HG02571 (cell line): Measurements from ENCODE around the gene YWHAB.
"Not testable (repeated sequence)": the region's sequence is repeated elsewhere in the genome, so short reads cannot be mapped to it uniquely, and the experiment has no call there.

Source experiments
- ATAC-seq: cut with Tn5 transposase; IDR thresholded peaks from one replicate; pipeline ENCODE4 v1.9.1; 2021; ENCODE audit warnings: mild to moderate bottlenecking, moderate library complexity; ENCODE audit not compliant: unreplicated experiment

YWHAB gene

GRCh38 chr20:44885392-44886265 lies at the start of gene YWHAB:
Gene YWHAB (plus strand): TSS chr20:44885705. CDS start chr20:44901534, 15,829 bp downstream.
- peak; percentile 94 for ATAC-seq

DNA sequence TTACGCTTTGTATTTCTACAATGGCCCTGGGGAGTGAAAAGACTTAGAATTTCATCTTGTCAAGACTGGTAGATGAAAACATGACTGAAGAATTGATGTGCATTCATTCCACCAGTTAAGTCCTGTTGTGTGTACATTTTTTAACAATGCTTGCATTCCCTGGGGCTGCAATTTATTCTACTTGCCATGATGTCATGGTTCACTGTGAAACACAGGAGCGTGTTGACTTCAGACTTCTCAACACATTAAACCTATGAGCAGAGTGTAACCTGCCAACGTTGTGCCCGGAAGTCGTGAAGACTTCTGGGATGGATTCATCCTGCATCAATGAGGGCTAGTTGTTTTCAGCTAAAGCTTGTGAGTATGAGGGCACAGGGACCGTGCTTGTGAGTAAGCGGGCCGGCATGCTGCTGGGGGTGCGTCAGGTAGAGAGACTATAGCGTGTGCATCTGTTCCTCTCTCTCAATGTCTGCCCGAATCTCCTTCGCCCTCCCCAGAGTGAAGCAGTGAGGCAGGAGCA lies 48.8 kb upstream of the YWHAB start:
- ATAC-seq, result no peak

DNA sequence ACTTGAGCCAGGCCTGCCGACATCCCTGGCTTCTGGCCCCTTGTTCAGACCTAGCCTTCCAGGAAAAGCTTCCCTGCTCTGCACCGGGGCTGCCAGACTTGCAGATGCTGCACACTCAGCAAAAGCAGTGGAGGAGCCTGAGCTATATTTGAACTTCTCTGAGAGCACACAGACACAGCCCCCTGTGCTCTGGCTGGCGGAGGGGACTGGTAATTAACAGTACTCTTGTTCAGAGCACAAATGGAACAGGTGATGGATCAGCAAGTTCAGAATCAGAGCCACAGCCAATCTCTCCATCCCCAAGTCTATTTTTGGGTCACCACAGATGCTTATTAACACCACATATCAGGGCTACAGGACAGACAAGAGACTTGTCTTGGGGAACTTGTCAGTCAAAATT lies 47.6 kb upstream of the YWHAB start:
- no peak for ATAC-seq

DNA sequence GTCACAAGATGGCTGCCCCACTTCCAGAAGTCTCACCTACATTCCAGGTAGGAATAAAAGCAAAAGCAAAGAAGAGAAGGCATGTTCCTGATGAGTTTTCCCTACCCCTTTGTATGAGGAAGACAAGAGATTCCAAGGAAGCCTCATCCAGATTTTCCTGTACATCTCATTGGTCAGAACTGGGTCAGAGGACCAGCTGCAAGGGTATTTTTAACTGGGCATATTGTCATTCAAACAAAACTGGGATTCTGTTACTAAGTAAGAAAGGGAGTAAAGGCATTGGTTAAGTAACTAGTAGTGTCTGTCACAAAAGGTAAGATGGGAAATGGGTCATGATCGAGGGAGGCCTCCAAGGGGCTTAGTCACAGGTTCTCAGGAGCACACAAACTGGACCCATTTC lies 47.0 kb upstream of the YWHAB start:
- ATAC-seq, result no peak

DNA sequence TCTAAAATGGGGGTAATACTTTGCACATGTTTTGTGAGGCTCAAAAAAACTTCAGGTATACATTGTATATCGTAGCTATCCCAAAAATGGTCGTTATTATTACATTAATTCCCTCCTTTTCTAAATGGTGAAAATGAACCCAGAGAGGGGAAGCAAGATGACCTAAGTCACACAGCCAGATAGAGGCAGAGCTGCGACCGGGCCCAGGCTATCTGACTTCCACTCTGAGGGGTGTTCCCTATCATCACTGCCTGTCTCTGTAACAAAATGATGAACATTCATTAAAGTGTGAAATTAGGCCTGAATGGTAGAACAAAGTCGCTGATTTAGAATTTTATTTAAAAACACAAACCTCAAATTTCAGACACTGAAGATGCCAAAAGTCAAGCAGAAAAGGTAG lies 46.0 kb upstream of the YWHAB start:
- ATAC-seq, result no peak

GRCh38 chr20:44840826-44841225 lies 44.7 kb upstream of the YWHAB start:
- no peak for ATAC-seq

- no peak for ATAC-seq
Measured at GRCh38 chr20:44841955-44842354, 43.5 kb upstream of the YWHAB start.

GRCh38 chr20:44843876-44844275 lies 41.6 kb upstream of the YWHAB start:
- no peak for ATAC-seq

GRCh38 chr20:44848254-44849015 lies 37.1 kb upstream of the YWHAB start:
- ATAC-seq, result no peak

GRCh38 chr20:44849703-44850102 lies 35.8 kb upstream of the YWHAB start:
- no peak for ATAC-seq

DNA sequence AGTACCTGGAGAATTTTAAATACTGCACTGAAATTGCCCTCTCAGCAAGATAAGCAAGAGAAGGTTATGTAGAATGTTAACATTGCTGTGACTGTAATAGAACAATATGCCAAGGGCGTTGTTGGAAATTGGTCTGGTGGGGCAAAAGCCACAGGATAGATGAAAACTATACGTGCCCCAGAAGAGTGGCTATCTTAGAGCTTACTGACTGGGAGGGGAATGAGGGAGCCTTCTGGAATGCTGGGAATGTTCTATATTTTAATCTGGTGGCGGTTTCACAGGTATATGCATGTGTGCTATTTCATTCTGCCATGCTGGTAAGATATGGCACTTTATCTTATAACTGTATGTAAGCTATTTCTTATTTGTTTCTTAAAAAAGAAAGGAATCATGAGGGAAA lies 35.2 kb upstream of the YWHAB start:
- no peak for ATAC-seq

DNA sequence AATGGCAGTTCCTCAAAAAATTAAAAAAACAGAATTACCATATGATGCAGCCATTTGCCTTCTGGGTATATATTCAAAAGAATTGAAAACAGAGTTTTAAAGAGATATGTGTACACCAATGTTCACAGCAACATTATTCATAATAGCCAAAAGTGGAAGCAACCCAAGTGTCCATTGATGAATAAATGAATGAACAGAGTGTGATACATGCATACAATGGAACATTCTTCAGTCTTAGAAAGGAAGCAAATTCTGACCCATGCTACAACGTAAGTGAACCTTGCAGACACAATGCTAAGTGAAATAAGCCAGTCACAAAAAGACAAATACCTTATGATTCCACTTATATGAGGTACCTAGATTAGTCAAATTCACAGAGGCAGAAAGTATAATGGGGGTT lies 34.7 kb upstream of the YWHAB start:
- no peak for ATAC-seq

GRCh38 chr20:44851545-44851944 lies 34.0 kb upstream of the YWHAB start:
- no peak for ATAC-seq

DNA sequence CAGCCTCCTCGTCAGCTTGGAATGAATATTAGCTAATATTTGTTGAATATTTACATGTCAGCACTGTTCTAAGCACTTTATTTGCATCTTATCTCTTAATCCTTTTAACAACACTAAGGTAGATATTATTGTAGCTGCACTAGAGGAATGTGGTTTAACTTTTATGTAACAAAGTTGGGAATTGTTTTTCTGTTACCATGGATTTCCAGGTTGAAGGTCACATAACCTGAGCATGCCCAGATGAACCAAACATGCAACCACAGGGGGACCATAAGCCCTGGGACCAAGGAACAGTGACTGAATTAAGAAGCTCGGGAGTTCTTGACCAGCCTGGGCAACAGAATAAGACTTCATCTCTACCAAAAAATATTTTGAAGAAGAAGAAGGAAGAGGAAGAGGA lies 29.1 kb upstream of the YWHAB start:
- ATAC-seq, result no peak

DNA sequence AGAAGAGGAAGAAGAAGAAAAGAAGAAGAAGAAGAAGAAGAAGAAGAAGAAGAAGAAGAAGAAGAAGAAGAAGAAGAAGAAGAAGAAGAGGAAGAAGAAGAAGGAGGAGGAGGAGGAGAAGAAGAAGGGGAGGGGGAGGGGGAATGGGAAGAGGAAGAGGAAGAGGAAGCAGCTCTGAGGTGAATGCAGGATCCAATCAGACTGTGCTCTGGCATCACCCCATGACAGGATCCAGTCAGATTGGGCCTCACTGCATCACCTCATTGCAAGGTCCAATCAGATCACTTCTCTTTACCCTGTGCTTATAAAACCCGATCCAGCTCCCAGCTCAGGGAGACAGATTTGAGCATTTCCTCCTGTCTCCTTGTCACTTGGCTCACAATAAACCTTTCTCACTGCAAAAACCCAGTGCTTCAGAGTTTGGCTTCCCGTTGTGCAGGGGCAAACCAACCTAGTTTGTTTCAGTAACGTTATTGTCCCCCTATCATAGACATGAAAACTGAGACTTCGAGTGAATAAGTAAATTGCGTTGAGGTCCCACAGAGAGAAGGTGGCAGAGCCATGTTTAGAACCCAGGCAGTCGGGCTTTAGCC lies 28.6 kb upstream of the YWHAB start:
- ATAC-seq, result no peak

DNA sequence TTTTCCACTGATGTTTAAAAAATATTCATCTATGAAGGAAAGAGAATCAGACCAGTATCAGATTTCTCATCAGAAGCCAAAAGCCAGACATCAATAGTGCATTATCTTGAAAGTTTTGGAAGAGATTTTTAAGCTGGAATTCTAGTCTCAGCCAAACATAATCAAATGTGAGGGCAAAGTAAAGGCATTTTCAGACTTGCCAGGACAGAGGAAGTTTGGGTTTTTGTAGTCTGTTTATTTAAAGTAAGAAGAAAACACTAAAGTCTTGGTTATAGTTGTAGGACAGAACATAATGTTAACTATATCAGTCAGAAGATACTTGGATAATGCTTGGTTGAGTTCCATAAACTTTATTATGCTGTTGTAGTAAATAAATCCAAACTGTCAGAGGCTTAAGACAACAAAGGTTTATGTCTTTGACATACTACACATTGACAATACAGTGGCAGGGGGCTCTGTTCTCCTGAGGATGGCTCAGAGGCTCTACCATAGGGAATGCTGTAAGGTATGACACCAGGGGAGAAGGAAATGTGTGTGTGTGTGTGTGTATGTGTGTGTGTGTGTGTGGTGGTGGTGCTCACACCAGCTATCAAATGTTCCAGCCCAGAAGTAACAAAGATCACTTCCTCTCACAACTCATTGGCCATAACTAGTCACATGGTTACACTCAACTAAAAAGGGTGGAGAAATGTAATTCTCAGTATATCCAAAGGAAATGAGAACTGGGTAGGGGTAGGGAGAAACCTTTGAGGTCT lies 26.7 kb upstream of the YWHAB start:
- ATAC-seq, result no peak

DNA sequence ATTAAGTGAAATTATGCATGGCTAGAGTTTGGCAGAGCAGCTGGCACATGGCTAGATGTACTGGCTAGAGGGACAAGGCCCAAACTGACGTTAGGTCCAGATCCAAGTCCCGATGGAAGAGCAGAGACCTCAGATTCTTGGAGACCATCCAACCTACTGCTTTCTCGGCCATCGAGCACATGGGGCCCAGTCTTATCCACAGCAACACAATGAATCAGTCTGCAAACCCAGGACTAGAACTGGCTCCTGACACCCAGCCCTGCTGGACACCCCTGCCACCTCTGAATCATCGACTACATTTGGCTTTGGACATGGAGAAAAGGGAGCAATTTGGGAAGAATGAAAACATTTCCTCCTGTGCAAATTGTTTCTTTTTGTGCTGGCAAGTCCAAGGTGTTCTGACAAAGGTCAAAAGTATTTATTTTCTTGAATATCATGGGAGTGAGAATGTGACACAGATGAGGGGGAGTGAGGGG lies 23.9 kb upstream of the YWHAB start:
- ATAC-seq, result no peak

DNA sequence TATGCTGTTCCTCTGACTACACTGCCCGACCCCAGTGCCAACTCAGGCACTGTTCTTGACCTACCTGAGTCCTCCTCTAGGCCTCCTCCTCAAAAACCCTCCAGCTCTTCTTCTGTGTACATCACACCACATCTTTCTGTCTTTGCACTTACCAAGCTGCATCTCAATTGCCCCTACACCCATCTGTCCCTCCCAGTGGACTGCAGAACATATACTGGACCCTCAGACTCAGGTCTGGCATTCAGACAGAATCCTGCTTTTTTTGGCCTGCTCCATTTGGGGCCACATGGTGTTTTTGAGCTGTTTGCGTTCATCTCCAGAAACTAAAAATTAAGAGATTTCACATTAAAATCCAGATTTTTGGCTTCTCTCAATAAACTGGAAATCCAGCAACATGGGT lies 23.2 kb upstream of the YWHAB start:
- ATAC-seq, result no peak

DNA sequence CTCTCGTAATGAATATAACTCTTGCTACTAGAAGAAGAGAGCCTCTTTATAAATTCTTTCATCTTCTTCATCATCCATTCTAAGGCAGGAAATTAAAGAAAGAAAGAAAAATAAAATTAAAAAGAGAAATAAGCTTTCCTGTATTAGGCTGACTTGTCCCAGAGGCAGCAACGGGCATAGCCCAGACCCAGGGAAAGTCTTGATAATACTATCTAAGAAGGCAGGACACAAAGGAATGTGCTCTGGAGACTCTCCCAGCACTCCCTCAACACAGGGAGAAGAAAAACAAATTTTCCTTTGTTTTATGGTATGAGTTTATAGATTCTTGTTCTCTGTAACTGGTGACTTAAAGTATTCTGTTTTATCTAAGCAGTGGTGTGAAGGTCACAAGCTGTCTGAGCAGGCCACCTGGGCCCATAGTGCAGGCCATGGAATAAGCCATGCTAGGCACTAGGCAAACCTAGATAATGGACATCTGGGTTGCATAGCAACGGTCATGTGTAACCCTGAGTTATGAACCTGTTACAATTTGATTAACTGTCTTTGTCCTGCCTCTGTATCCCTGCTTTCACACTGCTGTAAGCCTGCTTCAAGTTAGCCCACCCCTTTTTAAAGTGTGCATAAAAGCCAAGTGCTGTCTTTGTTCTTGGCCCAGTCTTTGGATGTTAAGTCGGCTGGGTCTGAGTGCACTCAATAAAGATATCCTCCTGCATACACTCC lies 22.0 kb upstream of the YWHAB start:
- ATAC-seq, result not testable (repeated sequence)

- ATAC-seq, result not testable (repeated sequence)
Measured at GRCh38 chr20:44864493-44864892, 21.0 kb upstream of the YWHAB start.
